ENCODE measurements around the gene ECI2. TPM values are rescaled to one million over a fixed set of nuclear protein-coding genes. Genes with fewer than 3 reads are reported as not detected.

The ECI2 gene
- total RNA-seq, 2 donors from 2014 or later = 71.1 to 97.2 TPM

GRCh38 chr6:4107873-4108272, 27.5 kb downstream of the ECI2 start:
- Histone ChIP-seq H3K4me1 (peaks cover 0 to 7% of the 10 kb centered on the region in 2 donors), H3K4me3 (no peak overlapping the region), H3K27ac (no peak overlapping the region), H3K9me3 (peaks cover 0 to 10% of the 10 kb centered on the region in 2 donors), H3K36me3 (no peaks in the 10 kb centered on the region), H3K27me3 (no peaks in the 10 kb centered on the region)
- DNase-seq (ENCODE audit: low spot score) = no peak
- TF ChIP-seq CTCF (IDR thresholded peaks at IDR 0.05) = no peak

GRCh38 chr6:4105980-4106536, 29.3 kb downstream of the ECI2 start:
- Histone ChIP-seq H3K27me3 (no peaks in the 10 kb centered on the region), H3K4me3 (no peak overlapping the region), H3K4me1 (peaks cover 0 to 7% of the 10 kb centered on the region in 2 donors), H3K9me3 (no peaks in the 10 kb centered on the region), H3K36me3 (no peaks in the 10 kb centered on the region), H3K27ac (no peak overlapping the region)
- TF ChIP-seq CTCF (IDR thresholded peaks at IDR 0.05) = no peak
- no peak for DNase-seq (ENCODE audit: low spot score)

GRCh38 chr6:4103929-4104328, 31.4 kb downstream of the ECI2 start:
- Histone ChIP-seq H3K27ac (no peak overlapping the region), H3K9me3 (no peaks in the 10 kb centered on the region)
- no peak for DNase-seq (ENCODE audit: low spot score)

GRCh38 chr6:4102687-4103244, 32.6 kb downstream of the ECI2 start:
- H3K9me3 ChIP-seq = no peaks in the 10 kb centered on the region
- no peak for DNase-seq (ENCODE audit: low spot score)
- no peak overlapping the region for H3K27ac ChIP-seq
- no peaks in the 10 kb centered on the region for H3K27me3 ChIP-seq
- H3K4me3 ChIP-seq = no peak overlapping the region
- no peak for TF ChIP-seq CTCF (IDR thresholded peaks at IDR 0.05)
- no peaks in the 10 kb centered on the region for H3K4me1 ChIP-seq
- H3K36me3 ChIP-seq = no peaks in the 10 kb centered on the region

More at GRCh38 chr6:4103929-4104328, 31.4 kb downstream of the ECI2 start:
- no peak for TF ChIP-seq CTCF (IDR thresholded peaks at IDR 0.05)
- Histone ChIP-seq H3K27me3 (no peaks in the 10 kb centered on the region), H3K36me3 (no peaks in the 10 kb centered on the region), H3K4me1 (no peaks in the 10 kb centered on the region), H3K4me3 (no peak overlapping the region)

- DNase-seq (ENCODE audit: low spot score) = no peak
- no peaks in the 10 kb centered on the region for H3K4me1 ChIP-seq
- no peak overlapping the region for H3K27ac ChIP-seq
- no peaks in the 10 kb centered on the region for H3K9me3 ChIP-seq
- no peak for TF ChIP-seq CTCF (IDR thresholded peaks at IDR 0.05)
- H3K27me3 ChIP-seq = no peaks in the 10 kb centered on the region
- H3K4me3 ChIP-seq = no peak overlapping the region
- no peaks in the 10 kb centered on the region for H3K36me3 ChIP-seq
Measured at GRCh38 chr6:4101298-4101697, 34.1 kb downstream of the ECI2 start.

- Histone ChIP-seq H3K27me3 (no peaks in the 10 kb centered on the region), H3K27ac (no peak overlapping the region), H3K4me1 (no peaks in the 10 kb centered on the region), H3K36me3 (no peaks in the 10 kb centered on the region), H3K4me3 (no peak overlapping the region), H3K9me3 (no peaks in the 10 kb centered on the region)
- DNase-seq (ENCODE audit: low spot score) = no peak
- no peak for TF ChIP-seq CTCF (IDR thresholded peaks at IDR 0.05)
Measured at GRCh38 chr6:4100655-4101054, 34.7 kb downstream of the ECI2 start.
